ENCODE results near the gene KRTAP12-3.

DNA sequence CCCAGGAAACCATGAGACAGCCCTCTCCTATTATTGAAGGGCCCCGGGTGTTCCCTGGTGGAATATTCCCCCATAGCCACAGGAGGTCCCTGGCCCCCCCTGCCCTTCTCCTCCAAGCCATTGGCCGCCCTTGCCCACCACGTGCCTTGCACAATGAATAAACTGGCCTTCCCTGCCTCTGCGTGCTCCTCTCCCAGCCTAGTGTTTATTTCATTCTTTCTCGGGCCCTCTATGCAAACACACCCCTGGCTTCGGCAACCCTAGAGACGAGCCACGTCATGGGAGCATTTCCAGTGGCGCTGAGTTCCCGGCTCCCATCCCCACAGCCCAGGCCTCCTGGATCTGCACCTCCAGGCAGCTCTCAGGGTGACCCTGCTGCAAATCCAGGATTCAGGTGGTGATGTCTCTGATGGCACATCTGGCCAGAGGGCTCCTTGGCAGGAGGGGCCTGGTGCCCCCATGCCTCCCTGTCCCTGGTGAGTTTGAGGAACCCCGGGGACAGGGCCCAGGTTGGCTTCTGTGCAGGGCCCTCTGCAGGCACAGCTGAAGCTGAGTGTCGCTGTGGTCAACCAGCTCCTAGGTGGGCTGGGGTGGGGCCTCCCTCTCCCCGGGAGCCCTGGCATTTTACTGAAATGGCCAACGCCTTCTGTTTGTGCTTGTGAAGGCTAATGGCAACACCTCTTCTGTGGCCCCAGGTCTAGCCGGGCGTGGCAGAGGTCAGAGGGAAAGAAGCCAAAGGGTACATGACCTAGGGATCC is 45.4 kb downstream of the KRTAP12-3 start:
- TF ChIP-seq, protein P1, sequence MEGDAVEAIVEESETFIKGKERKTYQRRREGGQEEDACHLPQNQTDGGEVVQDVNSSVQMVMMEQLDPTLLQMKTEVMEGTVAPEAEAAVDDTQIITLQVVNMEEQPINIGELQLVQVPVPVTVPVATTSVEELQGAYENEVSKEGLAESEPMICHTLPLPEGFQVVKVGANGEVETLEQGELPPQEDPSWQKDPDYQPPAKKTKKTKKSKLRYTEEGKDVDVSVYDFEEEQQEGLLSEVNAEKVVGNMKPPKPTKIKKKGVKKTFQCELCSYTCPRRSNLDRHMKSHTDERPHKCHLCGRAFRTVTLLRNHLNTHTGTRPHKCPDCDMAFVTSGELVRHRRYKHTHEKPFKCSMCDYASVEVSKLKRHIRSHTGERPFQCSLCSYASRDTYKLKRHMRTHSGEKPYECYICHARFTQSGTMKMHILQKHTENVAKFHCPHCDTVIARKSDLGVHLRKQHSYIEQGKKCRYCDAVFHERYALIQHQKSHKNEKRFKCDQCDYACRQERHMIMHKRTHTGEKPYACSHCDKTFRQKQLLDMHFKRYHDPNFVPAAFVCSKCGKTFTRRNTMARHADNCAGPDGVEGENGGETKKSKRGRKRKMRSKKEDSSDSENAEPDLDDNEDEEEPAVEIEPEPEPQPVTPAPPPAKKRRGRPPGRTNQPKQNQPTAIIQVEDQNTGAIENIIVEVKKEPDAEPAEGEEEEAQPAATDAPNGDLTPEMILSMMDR (conservative IDR thresholded peaks at IDR 0.05; ENCODE audit: low read depth, low read length) = no peak
- no peak for TF ChIP-seq EZH2 (IDR thresholded peaks at IDR 0.05; ENCODE audit: borderline replicate concordance, low read depth, low read length, poor library complexity, severe bottlenecking)

All from A673 (cell line).